NB4 (cell line): ENCODE data around the gene ARHGAP5.

ENCODE experiments used
- DNase-seq: peaks from one replicate; pipeline ENCODE4 v3.0.0; 2010; ENCODE audit warnings: low read depth
- H3K4me3 ChIP-seq: one replicate; pipeline ENCODE4 v1.5.1; 2011; ENCODE audit warnings: mild to moderate bottlenecking, low read depth, low read length, moderate library complexity
- MYC ChIP-seq: IDR thresholded peaks from 2 replicates; pipeline ENCODE4 v1.6.1; 2011; ENCODE audit warnings: low read depth, low read length
- POLR2A ChIP-seq: IDR thresholded peaks from 2 replicates; pipeline ENCODE4 v1.6.1; 2011; ENCODE audit warnings: mild to moderate bottlenecking; ENCODE audit not compliant: insufficient read length; ENCODE audit errors: extremely low read depth
- TF ChIP-seq, protein P1 (sequence below): IDR thresholded peaks from one replicate; pipeline ENCODE4 v1.5.1; 2012; ENCODE audit warnings: low read depth, low read length
- TF ChIP-seq, protein P2 (sequence below): IDR thresholded peaks from 2 replicates; pipeline ENCODE4 v1.6.1; 2011; ENCODE audit warnings: low read depth, low read length

The ARHGAP5 gene

DNA sequence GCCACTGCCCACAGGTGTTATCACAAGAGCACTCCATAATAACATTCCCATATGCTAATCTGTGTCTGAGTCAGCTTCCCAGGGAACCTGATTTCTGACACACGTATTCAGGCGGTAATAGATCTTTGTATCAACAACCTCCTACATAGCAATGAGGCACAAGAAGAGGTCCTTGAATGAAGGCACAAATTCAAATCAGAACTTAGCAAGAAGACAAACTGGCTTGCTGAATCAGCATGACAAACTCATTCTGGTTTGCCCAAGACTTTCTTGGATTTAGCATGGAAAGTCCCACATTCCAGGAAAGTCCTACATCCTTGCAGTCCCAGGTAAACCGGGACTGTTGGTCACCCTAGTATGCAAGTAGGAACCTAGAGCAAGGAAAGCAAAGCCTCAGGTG lies 90.8 kb downstream of the ARHGAP5 start:
- TF ChIP-seq, protein P1, sequence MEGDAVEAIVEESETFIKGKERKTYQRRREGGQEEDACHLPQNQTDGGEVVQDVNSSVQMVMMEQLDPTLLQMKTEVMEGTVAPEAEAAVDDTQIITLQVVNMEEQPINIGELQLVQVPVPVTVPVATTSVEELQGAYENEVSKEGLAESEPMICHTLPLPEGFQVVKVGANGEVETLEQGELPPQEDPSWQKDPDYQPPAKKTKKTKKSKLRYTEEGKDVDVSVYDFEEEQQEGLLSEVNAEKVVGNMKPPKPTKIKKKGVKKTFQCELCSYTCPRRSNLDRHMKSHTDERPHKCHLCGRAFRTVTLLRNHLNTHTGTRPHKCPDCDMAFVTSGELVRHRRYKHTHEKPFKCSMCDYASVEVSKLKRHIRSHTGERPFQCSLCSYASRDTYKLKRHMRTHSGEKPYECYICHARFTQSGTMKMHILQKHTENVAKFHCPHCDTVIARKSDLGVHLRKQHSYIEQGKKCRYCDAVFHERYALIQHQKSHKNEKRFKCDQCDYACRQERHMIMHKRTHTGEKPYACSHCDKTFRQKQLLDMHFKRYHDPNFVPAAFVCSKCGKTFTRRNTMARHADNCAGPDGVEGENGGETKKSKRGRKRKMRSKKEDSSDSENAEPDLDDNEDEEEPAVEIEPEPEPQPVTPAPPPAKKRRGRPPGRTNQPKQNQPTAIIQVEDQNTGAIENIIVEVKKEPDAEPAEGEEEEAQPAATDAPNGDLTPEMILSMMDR, result no peak
- TF ChIP-seq, protein P2, sequence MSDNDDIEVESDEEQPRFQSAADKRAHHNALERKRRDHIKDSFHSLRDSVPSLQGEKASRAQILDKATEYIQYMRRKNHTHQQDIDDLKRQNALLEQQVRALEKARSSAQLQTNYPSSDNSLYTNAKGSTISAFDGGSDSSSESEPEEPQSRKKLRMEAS, result no peak
- H3K4me3 ChIP-seq, result no peak overlapping the region
- no peak for DNase-seq

DNA sequence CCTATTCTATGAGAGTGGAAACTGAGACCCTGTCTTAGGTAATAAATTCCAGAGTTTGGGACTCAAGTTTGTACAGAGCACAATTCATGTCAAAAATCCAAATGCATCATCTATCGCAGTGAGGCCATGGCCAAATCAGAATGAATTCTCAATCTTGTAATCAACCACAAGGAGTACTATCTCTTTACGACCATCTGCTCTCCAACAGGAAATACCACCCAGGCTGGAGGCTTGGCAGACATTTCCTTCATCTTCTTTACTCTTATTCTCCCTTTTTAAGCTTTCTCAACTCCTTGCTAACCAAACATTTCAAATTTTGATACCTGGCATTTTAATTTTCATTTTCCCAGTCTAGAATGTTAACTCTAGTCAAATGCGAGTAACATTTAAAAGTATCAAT lies 92.1 kb downstream of the ARHGAP5 start:
- no peak overlapping the region for H3K4me3 ChIP-seq
- TF ChIP-seq MYC, result no peak

DNA sequence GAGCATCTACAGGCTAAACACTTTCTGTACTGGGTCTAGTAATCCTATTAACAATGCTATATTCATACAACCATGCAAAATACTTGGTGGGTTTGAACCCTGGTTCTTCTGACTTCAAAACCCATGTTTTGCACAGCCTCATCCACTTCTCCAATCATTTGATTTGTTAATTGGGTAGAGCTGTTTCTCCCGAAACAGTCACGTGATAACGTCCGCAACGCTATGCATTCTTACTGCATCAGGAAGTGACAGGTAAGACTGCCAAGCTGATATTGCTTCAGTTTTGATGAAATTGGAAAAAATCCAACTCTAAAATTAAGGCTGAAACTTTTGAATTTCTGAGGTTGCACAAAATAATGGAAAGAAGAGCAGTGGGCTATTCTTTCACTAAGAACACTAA lies 94.4 kb downstream of the ARHGAP5 start:
- no peak for DNase-seq
- TF ChIP-seq, protein P2, result no peak
- TF ChIP-seq, protein P1, result no peak
- TF ChIP-seq MYC (no peak), POLR2A (no peak)
- no peak overlapping the region for H3K4me3 ChIP-seq

More for the DNA sequence above, 92.1 kb downstream of the ARHGAP5 start:
- DNase-seq, result no peak

DNA sequence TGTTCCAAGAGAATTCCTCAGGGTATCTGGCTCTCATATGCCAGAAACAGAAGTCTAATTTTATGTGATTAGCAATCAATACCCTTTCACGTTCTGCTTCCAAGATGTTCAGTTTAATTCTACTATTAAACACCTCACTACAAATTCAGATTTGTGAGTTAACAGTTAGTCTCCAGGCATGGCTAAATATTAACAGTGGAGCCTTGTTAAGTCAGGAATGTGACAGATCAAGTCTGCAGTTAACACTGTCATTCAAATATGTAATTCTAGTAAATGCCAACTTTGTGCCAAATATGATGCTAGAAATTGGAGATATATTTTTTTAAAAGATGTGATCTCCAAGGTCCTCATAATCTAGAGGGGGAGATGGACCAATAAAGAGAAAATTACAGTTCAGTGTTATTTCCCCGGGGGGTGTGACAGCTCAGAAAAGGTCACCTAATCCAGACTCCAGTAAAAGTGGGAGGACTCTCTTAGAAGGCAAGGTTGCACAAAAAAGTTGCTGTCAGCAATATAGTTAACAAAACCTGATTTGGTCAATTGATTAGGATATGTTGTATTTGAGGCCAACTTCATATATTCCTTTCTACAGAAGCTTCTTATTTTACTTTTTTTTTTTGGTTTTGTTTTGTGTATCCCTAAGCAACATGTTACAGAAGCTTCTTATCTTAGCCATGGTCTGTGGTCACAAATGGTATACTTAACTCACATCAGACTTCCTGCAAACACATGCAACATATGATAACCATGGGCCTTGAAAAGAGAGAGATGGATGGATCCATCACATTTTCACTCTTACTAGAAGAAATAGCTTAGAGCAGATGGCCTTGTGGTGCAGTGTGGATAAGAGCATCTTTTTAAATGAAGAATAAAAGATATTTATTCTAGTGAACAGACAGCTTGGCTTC lies 106.3 kb downstream of the ARHGAP5 start:
- no peak overlapping the region for H3K4me3 ChIP-seq
- TF ChIP-seq, protein P1, result no peak
- no peak for TF ChIP-seq MYC
- TF ChIP-seq, protein P2, result no peak
- TF ChIP-seq POLR2A, result no peak
- no peak for DNase-seq

DNA sequence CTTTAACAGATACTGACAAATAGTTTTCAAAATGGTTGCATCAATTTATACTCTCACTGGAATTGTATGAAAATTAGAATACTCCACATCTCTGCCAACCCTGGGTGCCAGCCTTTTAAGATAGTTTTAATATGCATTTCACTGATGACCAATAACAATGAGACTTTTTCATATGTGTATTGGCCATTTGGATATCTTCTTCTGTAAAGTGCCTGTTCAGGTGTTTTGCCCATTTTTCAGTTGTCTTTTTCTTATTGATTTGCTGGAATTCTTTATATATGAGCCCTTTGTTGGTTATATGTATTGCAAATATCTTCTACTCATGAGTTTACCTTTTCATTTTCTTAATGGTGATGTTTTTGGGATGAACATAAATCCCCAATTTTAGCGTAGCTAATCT lies 108.0 kb downstream of the ARHGAP5 start:
- TF ChIP-seq, protein P1, result no peak
- TF ChIP-seq POLR2A (no peak), MYC (no peak)
- TF ChIP-seq, protein P2, result no peak
- DNase-seq, result no peak
- no peak overlapping the region for H3K4me3 ChIP-seq

DNA sequence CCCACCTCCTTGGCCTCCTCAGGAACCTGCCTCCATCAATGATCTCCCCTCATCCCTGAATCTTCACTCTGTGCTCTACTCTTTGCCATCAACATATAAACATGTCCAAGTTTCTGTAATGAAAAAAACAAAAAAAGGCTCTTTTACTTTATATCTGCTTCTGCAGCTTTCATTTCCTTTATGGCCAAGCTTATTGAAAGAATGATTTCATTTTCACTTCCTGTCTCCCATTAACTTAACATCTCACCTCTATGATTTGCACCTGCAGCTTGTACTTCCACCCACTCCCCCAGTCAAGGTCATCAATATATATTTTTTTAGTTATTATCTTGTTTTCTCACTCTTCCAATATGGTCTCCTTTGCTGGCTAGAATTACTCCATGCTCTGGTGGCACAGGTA lies 109.1 kb downstream of the ARHGAP5 start:
- no peak overlapping the region for H3K4me3 ChIP-seq
- no peak for TF ChIP-seq MYC
- TF ChIP-seq, protein P2, result no peak
- TF ChIP-seq POLR2A, result no peak
- TF ChIP-seq, protein P1, result no peak
- no peak for DNase-seq
